Measurements from ENCODE around the gene NCOA1.

NCOA1 gene

DNA sequence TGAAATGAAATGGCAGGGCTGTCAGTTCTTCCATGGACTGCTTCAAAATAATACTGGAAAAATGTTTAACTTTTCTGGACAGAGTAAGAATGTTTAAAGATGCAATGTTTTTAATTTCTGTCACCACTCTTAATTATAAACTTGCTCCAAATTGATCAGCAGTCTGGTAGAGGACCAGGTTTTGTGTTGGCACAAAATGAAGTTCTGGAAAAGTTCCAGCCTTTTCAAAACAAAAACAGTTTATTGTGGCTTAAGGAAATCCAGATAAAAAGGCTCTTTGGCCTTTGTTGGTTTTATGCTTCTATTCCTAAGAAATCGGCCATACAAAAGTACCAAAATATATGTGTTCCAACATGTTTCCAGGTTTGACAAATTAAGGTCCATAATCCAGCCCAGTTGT is 253.3 kb downstream of the NCOA1 start (continued):
- TF ChIP-seq, protein P1, sequence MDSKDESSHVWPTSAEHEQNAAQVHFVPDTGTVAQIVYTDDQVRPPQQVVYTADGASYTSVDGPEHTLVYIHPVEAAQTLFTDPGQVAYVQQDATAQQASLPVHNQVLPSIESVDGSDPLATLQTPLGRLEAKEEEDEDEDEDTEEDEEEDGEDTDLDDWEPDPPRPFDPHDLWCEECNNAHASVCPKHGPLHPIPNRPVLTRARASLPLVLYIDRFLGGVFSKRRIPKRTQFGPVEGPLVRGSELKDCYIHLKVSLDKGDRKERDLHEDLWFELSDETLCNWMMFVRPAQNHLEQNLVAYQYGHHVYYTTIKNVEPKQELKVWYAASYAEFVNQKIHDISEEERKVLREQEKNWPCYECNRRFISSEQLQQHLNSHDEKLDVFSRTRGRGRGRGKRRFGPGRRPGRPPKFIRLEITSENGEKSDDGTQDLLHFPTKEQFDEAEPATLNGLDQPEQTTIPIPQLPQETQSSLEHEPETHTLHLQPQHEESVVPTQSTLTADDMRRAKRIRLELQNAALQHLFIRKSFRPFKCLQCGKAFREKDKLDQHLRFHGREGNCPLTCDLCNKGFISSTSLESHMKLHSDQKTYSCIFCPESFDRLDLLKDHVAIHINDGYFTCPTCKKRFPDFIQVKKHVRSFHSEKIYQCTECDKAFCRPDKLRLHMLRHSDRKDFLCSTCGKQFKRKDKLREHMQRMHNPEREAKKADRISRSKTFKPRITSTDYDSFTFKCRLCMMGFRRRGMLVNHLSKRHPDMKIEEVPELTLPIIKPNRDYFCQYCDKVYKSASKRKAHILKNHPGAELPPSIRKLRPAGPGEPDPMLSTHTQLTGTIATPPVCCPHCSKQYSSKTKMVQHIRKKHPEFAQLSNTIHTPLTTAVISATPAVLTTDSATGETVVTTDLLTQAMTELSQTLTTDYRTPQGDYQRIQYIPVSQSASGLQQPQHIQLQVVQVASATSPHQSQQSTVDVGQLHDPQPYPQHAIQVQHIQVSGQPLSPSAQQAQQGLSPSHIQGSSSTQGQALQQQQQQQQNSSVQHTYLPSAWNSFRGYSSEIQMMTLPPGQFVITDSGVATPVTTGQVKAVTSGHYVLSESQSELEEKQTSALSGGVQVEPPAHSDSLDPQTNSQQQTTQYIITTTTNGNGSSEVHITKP (tag by site-specific recombination; IDR thresholded peaks at IDR 0.05), result no peak
- TF ChIP-seq ZNF423 (tag by site-specific recombination; IDR thresholded peaks at IDR 0.05) (no peak), ZNF37A (tag by site-specific recombination; IDR thresholded peaks at IDR 0.05) (no peak), MZF1 (tag by site-specific recombination; IDR thresholded peaks at IDR 0.05; ENCODE audit: borderline replicate concordance) (no peak), KLF8 (tag by site-specific recombination; IDR thresholded peaks at IDR 0.05) (no peak), ZNF157 (tag by site-specific recombination; IDR thresholded peaks at IDR 0.05) (no peak), ZFP69B (tag by site-specific recombination; IDR thresholded peaks at IDR 0.05) (no peak), ZNF335 (tag by site-specific recombination; conservative IDR thresholded peaks at IDR 0.05) (no peak), GFI1B (tag by site-specific recombination; IDR thresholded peaks at IDR 0.05) (no peak)
- TF ChIP-seq, protein P2, sequence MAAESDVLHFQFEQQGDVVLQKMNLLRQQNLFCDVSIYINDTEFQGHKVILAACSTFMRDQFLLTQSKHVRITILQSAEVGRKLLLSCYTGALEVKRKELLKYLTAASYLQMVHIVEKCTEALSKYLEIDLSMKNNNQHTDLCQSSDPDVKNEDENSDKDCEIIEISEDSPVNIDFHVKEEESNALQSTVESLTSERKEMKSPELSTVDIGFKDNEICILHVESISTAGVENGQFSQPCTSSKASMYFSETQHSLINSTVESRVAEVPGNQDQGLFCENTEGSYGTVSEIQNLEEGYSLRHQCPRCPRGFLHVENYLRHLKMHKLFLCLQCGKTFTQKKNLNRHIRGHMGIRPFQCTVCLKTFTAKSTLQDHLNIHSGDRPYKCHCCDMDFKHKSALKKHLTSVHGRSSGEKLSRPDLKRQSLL (tag by site-specific recombination; IDR thresholded peaks at IDR 0.05), result no peak

DNA sequence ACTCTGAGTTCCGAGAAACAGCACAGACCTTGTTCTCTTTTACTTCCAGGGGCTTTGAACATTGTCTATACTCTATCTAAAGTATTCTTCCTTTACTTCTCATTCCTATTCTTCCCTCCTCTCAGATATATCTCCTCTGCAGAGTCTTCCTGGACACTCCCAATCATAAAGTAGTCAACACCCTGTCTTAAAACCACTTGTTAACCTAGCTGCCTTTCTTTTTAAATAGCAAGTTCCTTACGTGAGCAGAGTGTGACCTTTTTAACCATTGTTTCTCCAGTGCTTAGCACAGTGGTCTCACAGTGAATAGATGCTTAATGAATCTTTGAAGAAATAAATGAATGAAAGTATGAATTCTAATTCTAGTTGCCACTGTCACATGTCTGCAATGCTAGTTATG is 254.8 kb downstream of the NCOA1 start:
- H3K36me3 ChIP-seq (ENCODE audit: control insufficient read depth in 2 of 2, insufficient read depth in 1 of 2, low read length in 2 of 2), result peaks cover 3 to 13% of the 10 kb centered on the region in 2 experiments; a peak in 1 of 3 replicates
- CTCF ChIA-PET, result interaction anchor here (0.7 kb wide), 1 partner anchor 10 kb away, joined by 3 read pairs; no protein-coding TSS in a partner anchor
- TF ChIP-seq ZNF670 (tag by site-specific recombination; IDR thresholded peaks at IDR 0.05; ENCODE audit: low read depth) (no peak), ZNF530 (tag by site-specific recombination; IDR thresholded peaks at IDR 0.05; ENCODE audit: low read depth) (no peak), ZNF626 (tag by site-specific recombination; IDR thresholded peaks at IDR 0.05) (no peak), ZBTB1 (tag by site-specific recombination; IDR thresholded peaks at IDR 0.05) (no peak), ZNF394 (tag by site-specific recombination; IDR thresholded peaks at IDR 0.05; ENCODE audit: borderline replicate concordance) (no peak), ZNF211 (tag by site-specific recombination; IDR thresholded peaks at IDR 0.05; ENCODE audit: low read depth) (no peak)
- TF ChIP-seq, protein P3, sequence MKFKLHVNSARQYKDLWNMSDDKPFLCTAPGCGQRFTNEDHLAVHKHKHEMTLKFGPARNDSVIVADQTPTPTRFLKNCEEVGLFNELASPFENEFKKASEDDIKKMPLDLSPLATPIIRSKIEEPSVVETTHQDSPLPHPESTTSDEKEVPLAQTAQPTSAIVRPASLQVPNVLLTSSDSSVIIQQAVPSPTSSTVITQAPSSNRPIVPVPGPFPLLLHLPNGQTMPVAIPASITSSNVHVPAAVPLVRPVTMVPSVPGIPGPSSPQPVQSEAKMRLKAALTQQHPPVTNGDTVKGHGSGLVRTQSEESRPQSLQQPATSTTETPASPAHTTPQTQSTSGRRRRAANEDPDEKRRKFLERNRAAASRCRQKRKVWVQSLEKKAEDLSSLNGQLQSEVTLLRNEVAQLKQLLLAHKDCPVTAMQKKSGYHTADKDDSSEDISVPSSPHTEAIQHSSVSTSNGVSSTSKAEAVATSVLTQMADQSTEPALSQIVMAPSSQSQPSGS (tag by site-specific recombination; IDR thresholded peaks at IDR 0.05; ENCODE audit: low read depth), result no peak
- TF ChIP-seq, protein P4, sequence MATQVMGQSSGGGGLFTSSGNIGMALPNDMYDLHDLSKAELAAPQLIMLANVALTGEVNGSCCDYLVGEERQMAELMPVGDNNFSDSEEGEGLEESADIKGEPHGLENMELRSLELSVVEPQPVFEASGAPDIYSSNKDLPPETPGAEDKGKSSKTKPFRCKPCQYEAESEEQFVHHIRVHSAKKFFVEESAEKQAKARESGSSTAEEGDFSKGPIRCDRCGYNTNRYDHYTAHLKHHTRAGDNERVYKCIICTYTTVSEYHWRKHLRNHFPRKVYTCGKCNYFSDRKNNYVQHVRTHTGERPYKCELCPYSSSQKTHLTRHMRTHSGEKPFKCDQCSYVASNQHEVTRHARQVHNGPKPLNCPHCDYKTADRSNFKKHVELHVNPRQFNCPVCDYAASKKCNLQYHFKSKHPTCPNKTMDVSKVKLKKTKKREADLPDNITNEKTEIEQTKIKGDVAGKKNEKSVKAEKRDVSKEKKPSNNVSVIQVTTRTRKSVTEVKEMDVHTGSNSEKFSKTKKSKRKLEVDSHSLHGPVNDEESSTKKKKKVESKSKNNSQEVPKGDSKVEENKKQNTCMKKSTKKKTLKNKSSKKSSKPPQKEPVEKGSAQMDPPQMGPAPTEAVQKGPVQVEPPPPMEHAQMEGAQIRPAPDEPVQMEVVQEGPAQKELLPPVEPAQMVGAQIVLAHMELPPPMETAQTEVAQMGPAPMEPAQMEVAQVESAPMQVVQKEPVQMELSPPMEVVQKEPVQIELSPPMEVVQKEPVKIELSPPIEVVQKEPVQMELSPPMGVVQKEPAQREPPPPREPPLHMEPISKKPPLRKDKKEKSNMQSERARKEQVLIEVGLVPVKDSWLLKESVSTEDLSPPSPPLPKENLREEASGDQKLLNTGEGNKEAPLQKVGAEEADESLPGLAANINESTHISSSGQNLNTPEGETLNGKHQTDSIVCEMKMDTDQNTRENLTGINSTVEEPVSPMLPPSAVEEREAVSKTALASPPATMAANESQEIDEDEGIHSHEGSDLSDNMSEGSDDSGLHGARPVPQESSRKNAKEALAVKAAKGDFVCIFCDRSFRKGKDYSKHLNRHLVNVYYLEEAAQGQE (tag by site-specific recombination; IDR thresholded peaks at IDR 0.05), result no peak
- H3K27ac ChIP-seq (ENCODE audit: extremely low read depth, low read depth, low read length), result no peak overlapping the region
- H3K4me3 ChIP-seq (ENCODE audit: low read depth, low read length), result no peak overlapping the region
- peaks cover 4% of the 10 kb centered on the region; the same call in 1 of the 2 replicates for H3K4me1 ChIP-seq (ENCODE audit: control insufficient read depth, insufficient read depth, low read length)
- POLR2A ChIA-PET, result no interaction called here
- no peaks in the 10 kb centered on the region for H3K9me3 ChIP-seq (ENCODE audit: control insufficient read depth, insufficient read depth, low read depth, low read length)
